ENCODE measurements around the gene HDDC3. TPM values are rescaled to one million over a fixed set of nuclear protein-coding genes. Genes with fewer than 3 reads are reported as not detected.

The HDDC3 gene
- total and polyA plus RNA-seq, 9 of the 15 experiments (the other 6 are each of a cell fraction or from before 2014, with no cell fraction given), result 14.9 to 55.8 (median 36.9) TPM

GRCh38 chr15:90895571-90896117 lies 36.7 kb downstream of the HDDC3 start (continued):
- TF ChIP-seq MXD1 (CRISPR knock-in tag; IDR thresholded peaks at IDR 0.05; ENCODE audit: borderline replicate concordance, poor library complexity, severe bottlenecking) (no peak), MGA (IDR thresholded peaks at IDR 0.05) (no peak; the same call in 1 of the 2 replicates), MAFG (tag; conservative IDR thresholded peaks at IDR 0.05) (no peak), CCNT2 (IDR thresholded peaks at IDR 0.05; ENCODE audit: borderline replicate concordance, extremely low read depth, insufficient read length, low read depth, low read length) (no peak), NCOA4 (IDR thresholded peaks at IDR 0.05; ENCODE audit: partially characterized antibody) (no peak), ZNF3 (CRISPR knock-in tag; IDR thresholded peaks at IDR 0.05) (no peak), SMC3 (conservative IDR thresholded peaks at IDR 0.05; ENCODE audit: insufficient read depth, low read depth, low read length) (peak; percentile 52), ZNF280B (CRISPR knock-in tag; IDR thresholded peaks at IDR 0.05) (no peak), HMBOX1 (IDR thresholded peaks at IDR 0.05) (no peak), TRIM28 (IDR thresholded peaks at IDR 0.05) (peak; percentile 55; the same call in 1 of the 2 replicates), GMEB1 (CRISPR knock-in tag; IDR thresholded peaks at IDR 0.05) (no peak)
